G401.6 (cell line): ENCODE measurements around the gene FMNL2.

Experiments
- FAIRE-seq: peaks from 2 replicates; lab custom pipeline; 2012; peaks lifted over from hg19 to GRCh38; lab: Jason Lieb, UNC

Gene FMNL2

GRCh38 chr2:152584301-152584700 lies 249.3 kb downstream of the FMNL2 start:
- no peak for FAIRE-seq

GRCh38 chr2:152585830-152586484 lies 251.0 kb downstream of the FMNL2 start:
- FAIRE-seq: no peak

GRCh38 chr2:152587187-152587947 lies 252.4 kb downstream of the FMNL2 start:
- FAIRE-seq: no peak

- no peak for FAIRE-seq
Observed at GRCh38 chr2:152588998-152589397, 254.0 kb downstream of the FMNL2 start.

- FAIRE-seq: no peak
Observed at GRCh38 chr2:152594022-152594766, 259.2 kb downstream of the FMNL2 start.

- FAIRE-seq: no peak
Observed at GRCh38 chr2:152594792-152595191, 259.8 kb downstream of the FMNL2 start.

- no peak for FAIRE-seq
Observed at GRCh38 chr2:152598975-152599759, 264.2 kb downstream of the FMNL2 start.

- FAIRE-seq: no peak
Observed at GRCh38 chr2:152600051-152600657, 265.2 kb downstream of the FMNL2 start.

- no peak for FAIRE-seq
Observed at GRCh38 chr2:152600697-152601096, 265.7 kb downstream of the FMNL2 start.

- FAIRE-seq: no peak
Observed at GRCh38 chr2:152602750-152603149, 267.8 kb downstream of the FMNL2 start.

- no peak for FAIRE-seq
Observed at GRCh38 chr2:152603166-152603565, 268.2 kb downstream of the FMNL2 start.

GRCh38 chr2:152606081-152606480 lies 271.1 kb downstream of the FMNL2 start:
- no peak for FAIRE-seq

GRCh38 chr2:152606941-152607340 lies 272.0 kb downstream of the FMNL2 start:
- no peak for FAIRE-seq

- no peak for FAIRE-seq
Observed at GRCh38 chr2:152607793-152608300, 272.9 kb downstream of the FMNL2 start.

GRCh38 chr2:152609154-152609553 lies 274.2 kb downstream of the FMNL2 start:
- no peak for FAIRE-seq

- no peak for FAIRE-seq
Observed at GRCh38 chr2:152609699-152610098, 274.7 kb downstream of the FMNL2 start.

GRCh38 chr2:152611458-152612231 lies 276.7 kb downstream of the FMNL2 start:
- no peak for FAIRE-seq

- no peak for FAIRE-seq
Observed at GRCh38 chr2:152613235-152613634, 278.3 kb downstream of the FMNL2 start.

GRCh38 chr2:152615177-152615576 lies 280.2 kb downstream of the FMNL2 start:
- FAIRE-seq: no peak

- FAIRE-seq: no peak
Observed at GRCh38 chr2:152617456-152618192, 282.6 kb downstream of the FMNL2 start.
